Panc1 (cell line): Measurements from ENCODE around the gene BBS9. TPM values are rescaled to one million over a fixed set of nuclear protein-coding genes. Genes with fewer than 3 reads are reported as not detected.

Experiments
- ATAC-seq: fragments of 200-7000 bp; cut with Tn5 transposase; 2 replicates; pipeline ENCODE4 v1.9.1; 2020; ENCODE audit warnings: mild to moderate bottlenecking, moderate library complexity
- BruUV-seq: library from RNA; stranded (reverse); fragments of 400-500 nt; replicated peaks from 2 replicates; lab custom pipeline; 2021; lab: Mats Ljungman, UMichigan
- CTCF ChIA-PET: fragments of 300-600 bp; sonication (Branson Sonifier 250); formaldehyde crosslinking; loops from one replicate; lab custom pipeline; 2022; ENCODE audit warnings: antibody characterized with exemption; lab: Charles Lee
- POLR2A ChIA-PET: fragments of 300-600 bp; sonication (Branson Sonifier 250); formaldehyde crosslinking; loops from one replicate; lab custom pipeline; 2022; ENCODE audit warnings: antibody characterized with exemption; lab: Charles Lee
- DNase-seq: peaks from one replicate; pipeline ENCODE4 v3.0.0-alpha.2; 2010; ENCODE audit warnings: low read depth, low spot score
- H3K27ac ChIP-seq: 2 replicates; pipeline ENCODE4 v1.5.1; 2011; ENCODE audit warnings: mild to moderate bottlenecking, low read length, inconsistent platforms
- H3K27me3 ChIP-seq: fragments of 200-500 bp; sonication (Bioruptor generic); 2 replicates; pipeline ENCODE4 v1.6.0; 2014; ENCODE audit warnings: low read length, inconsistent platforms; ENCODE audit not compliant: control insufficient read depth, insufficient read depth
- H3K36me3 ChIP-seq: fragments of 200-500 bp; sonication (Bioruptor generic); 2 replicates; pipeline ENCODE4 v1.5.1; 2014; ENCODE audit warnings: inconsistent platforms, mild to moderate bottlenecking, low read length, moderate library complexity; ENCODE audit not compliant: control insufficient read depth, insufficient read depth
- H3K4me1 ChIP-seq: 2 replicates; pipeline ENCODE4 v1.5.1; 2011; ENCODE audit warnings: inconsistent platforms, mild to moderate bottlenecking, low read length, moderate library complexity; ENCODE audit not compliant: control insufficient read depth, insufficient read depth
- H3K4me3 ChIP-seq, 2 experiments: 2 replicates each; pipeline ENCODE4 v1.5.1; 2011 to 2012; ENCODE audit warnings: low read depth in 2 of 2, low read length in 2 of 2, mild to moderate bottlenecking in 2 of 2, inconsistent platforms in 1 of 2, moderate library complexity in 1 of 2
- H3K9me3 ChIP-seq: fragments of 200-500 bp; sonication (Bioruptor generic); 2 replicates; pipeline ENCODE4 v1.5.1; 2014; ENCODE audit warnings: low read depth, mild to moderate bottlenecking, inconsistent platforms, low read length, moderate library complexity; ENCODE audit not compliant: control insufficient read depth, insufficient read depth
- POLR2AphosphoS5 ChIP-seq: IDR thresholded peaks from 2 replicates; pipeline ENCODE4 v1.6.1; 2012; ENCODE audit warnings: mild to moderate bottlenecking, low read depth, low read length, moderate library complexity
- SIN3A ChIP-seq: IDR thresholded peaks from 2 replicates; pipeline ENCODE4 v1.6.1; 2012; ENCODE audit warnings: low read depth, mild to moderate bottlenecking, low read length, moderate library complexity, borderline replicate concordance; ENCODE audit not compliant: insufficient read depth
- TCF7L2 ChIP-seq: IDR thresholded peaks from 2 replicates; pipeline ENCODE4 v1.6.1; 2011; ENCODE audit warnings: mild to moderate bottlenecking, low read depth, low read length, inconsistent platforms
- in situ Hi-C: cut with HindIII; loops from 2 replicates; pipeline ENCODE4 v1.10.0; 2016; ENCODE audit warnings: low sequenced_read_pairs, low pct_unique_long_range_greater_than_20kb
- intact Hi-C: fragments of 100-400 bp; cut with micrococcal nuclease; formaldehyde crosslinking; loops from one replicate; pipeline ENCODE4 v1.10.0; 2022; ENCODE audit not compliant: unreplicated experiment
- total RNA-seq: library from RNA; stranded (reverse); gene quantifications from one replicate; pipeline ENCODE4 v1.2.1, GENCODE V29; 2021; ENCODE audit not compliant: unreplicated experiment
- TF ChIP-seq, protein P1 (sequence below), 2 experiments: IDR thresholded peaks; 2 replicates each; pipeline ENCODE4 v1.6.1; 2011 to 2012; ENCODE audit warnings: low read depth in 2 of 2, control low read depth in 1 of 2, low read length in 1 of 2, mild to moderate bottlenecking in 1 of 2, moderate library complexity in 1 of 2; ENCODE audit not compliant: insufficient read depth in 1 of 2
- TF ChIP-seq, protein P2 (sequence below): fragments of 450-650 bp; IDR thresholded peaks from 2 replicates; pipeline ENCODE4 v1.5.1; 2017; ENCODE audit warnings: mild to moderate bottlenecking

The BBS9 gene
- total RNA-seq, 1 experiment from 2014 or later = 6.9 TPM

DNA sequence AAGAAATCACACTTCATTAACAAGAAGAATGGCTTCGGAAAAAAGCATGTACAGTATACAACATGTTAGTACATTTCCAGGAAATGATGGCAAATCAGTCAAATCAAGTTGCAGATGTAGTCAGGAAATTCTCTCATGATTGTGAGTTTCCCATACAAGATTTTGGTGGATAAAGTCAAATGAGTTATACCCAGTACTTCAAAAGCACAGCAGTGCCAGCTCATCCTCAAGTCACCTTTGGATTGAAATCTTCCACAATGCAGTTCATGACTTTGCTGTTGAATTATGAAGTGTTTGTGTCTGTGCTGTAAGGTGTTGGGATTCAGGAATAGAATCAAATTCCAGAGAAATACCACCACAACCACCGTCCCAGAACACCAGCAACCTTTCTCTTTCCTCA, 474.7 kb downstream of the BBS9 start:
- CTCF ChIA-PET = no interaction called here
- in situ Hi-C loops = no loop called here

DNA sequence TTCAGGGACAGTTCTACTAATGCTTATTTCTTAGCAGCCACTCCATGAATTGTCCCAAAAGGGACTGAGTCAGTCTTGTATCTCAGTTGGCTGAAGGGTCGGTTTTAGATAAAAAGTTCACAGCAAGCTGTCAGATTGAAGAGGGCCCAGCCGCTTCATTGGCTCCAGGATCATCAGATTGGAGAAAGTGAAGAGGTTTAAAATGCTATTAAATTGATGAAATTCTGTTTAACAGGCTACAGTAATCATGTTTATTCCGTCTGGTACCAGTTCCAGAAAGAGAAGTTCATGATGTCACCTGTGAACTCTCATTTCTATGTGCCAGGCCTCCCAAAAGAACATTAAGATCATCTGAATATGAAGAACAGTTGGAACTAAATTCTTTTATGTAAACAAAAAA, 481.6 kb downstream of the BBS9 start:
- intact Hi-C loops = no loop called here
- Histone ChIP-seq H3K4me3 (no peak overlapping the region), H3K36me3 (no peaks in the 10 kb centered on the region), H3K27ac (no peak overlapping the region), H3K4me1 (no peaks in the 10 kb centered on the region), H3K27me3 (no peaks in the 10 kb centered on the region), H3K9me3 (no peaks in the 10 kb centered on the region)
- ChIA-PET CTCF (no interaction called here), POLR2A (no interaction called here)
- in situ Hi-C loops = no loop called here
- DNase-seq (no peak), ATAC-seq (no peak)
- TF ChIP-seq, protein P1, sequence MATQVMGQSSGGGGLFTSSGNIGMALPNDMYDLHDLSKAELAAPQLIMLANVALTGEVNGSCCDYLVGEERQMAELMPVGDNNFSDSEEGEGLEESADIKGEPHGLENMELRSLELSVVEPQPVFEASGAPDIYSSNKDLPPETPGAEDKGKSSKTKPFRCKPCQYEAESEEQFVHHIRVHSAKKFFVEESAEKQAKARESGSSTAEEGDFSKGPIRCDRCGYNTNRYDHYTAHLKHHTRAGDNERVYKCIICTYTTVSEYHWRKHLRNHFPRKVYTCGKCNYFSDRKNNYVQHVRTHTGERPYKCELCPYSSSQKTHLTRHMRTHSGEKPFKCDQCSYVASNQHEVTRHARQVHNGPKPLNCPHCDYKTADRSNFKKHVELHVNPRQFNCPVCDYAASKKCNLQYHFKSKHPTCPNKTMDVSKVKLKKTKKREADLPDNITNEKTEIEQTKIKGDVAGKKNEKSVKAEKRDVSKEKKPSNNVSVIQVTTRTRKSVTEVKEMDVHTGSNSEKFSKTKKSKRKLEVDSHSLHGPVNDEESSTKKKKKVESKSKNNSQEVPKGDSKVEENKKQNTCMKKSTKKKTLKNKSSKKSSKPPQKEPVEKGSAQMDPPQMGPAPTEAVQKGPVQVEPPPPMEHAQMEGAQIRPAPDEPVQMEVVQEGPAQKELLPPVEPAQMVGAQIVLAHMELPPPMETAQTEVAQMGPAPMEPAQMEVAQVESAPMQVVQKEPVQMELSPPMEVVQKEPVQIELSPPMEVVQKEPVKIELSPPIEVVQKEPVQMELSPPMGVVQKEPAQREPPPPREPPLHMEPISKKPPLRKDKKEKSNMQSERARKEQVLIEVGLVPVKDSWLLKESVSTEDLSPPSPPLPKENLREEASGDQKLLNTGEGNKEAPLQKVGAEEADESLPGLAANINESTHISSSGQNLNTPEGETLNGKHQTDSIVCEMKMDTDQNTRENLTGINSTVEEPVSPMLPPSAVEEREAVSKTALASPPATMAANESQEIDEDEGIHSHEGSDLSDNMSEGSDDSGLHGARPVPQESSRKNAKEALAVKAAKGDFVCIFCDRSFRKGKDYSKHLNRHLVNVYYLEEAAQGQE (IDR thresholded peaks at IDR 0.05; ENCODE audit: insufficient read depth in 1 of 2, low read depth in 2 of 2, low read length in 1 of 2) = no peak
- TF ChIP-seq SIN3A = no peak
- TF ChIP-seq TCF7L2 = no peak
- TF ChIP-seq POLR2AphosphoS5 = no peak
- TF ChIP-seq, protein P2, sequence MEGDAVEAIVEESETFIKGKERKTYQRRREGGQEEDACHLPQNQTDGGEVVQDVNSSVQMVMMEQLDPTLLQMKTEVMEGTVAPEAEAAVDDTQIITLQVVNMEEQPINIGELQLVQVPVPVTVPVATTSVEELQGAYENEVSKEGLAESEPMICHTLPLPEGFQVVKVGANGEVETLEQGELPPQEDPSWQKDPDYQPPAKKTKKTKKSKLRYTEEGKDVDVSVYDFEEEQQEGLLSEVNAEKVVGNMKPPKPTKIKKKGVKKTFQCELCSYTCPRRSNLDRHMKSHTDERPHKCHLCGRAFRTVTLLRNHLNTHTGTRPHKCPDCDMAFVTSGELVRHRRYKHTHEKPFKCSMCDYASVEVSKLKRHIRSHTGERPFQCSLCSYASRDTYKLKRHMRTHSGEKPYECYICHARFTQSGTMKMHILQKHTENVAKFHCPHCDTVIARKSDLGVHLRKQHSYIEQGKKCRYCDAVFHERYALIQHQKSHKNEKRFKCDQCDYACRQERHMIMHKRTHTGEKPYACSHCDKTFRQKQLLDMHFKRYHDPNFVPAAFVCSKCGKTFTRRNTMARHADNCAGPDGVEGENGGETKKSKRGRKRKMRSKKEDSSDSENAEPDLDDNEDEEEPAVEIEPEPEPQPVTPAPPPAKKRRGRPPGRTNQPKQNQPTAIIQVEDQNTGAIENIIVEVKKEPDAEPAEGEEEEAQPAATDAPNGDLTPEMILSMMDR = no peak
- BruUV-seq = no TSS peak

More for the DNA sequence above, 474.7 kb downstream of the BBS9 start:
- ATAC-seq = no peak
- POLR2A ChIA-PET = no interaction called here
- H3K9me3 ChIP-seq = no peaks in the 10 kb centered on the region
- intact Hi-C loops = no loop called here
- H3K27me3 ChIP-seq = no peaks in the 10 kb centered on the region
- BruUV-seq = no TSS peak
- no peak for DNase-seq
- H3K36me3 ChIP-seq = no peaks in the 10 kb centered on the region
- no peak overlapping the region for H3K4me3 ChIP-seq
- no peaks in the 10 kb centered on the region for H3K4me1 ChIP-seq
- no peak overlapping the region for H3K27ac ChIP-seq
- no peak for TF ChIP-seq TCF7L2
- TF ChIP-seq SIN3A = no peak
- TF ChIP-seq, protein P2 = no peak
- TF ChIP-seq POLR2AphosphoS5 = no peak
- TF ChIP-seq, protein P1 (IDR thresholded peaks at IDR 0.05; ENCODE audit: insufficient read depth in 1 of 2, low read depth in 2 of 2, low read length in 1 of 2) = no peak
